ENCODE measurements around the gene ENPP3.

The ENPP3 gene

DNA sequence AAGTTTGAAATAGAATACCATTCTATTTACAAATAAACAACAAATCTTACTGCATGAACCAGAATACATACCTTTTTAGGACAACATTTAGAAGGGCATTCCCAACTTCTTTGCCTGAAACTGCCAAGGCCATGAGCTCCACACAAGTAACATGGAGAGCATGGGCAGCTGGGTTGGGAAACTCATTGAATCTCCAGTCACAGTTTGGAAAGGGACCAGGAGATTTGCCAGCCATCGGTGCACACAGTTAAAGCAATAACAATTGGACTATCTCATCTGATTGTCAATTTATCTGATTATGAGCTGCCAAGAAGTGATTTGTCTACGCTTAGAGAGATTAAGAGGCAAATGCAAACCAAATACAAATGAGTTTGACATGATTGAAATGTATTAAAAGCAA, 44.2 kb upstream of the ENPP3 start (continued):
- TF ChIP-seq PRDM2 (tag by site-specific recombination; IDR thresholded peaks at IDR 0.05; ENCODE audit: borderline replicate concordance), result no peak

- peaks cover 73 to 90% of the 10 kb centered on the region in 2 experiments for H3K36me3 ChIP-seq (ENCODE audit: control insufficient read depth in 2 of 2, insufficient read depth in 1 of 2, low read length in 2 of 2)
- no peak overlapping the region for H3K4me3 ChIP-seq (ENCODE audit: low read depth, low read length)
- CTCF ChIA-PET, result interaction anchor here (0.6 to 0.8 kb wide), 2 partner anchors 558 to 691 kb away, joined by 3 read pairs; no protein-coding TSS in a partner anchor
- no peaks in the 10 kb centered on the region for H3K9me3 ChIP-seq (ENCODE audit: control insufficient read depth, insufficient read depth, low read depth, low read length)
- H3K4me1 ChIP-seq (ENCODE audit: control insufficient read depth, insufficient read depth, low read length), result no peaks in the 10 kb centered on the region
- POLR2A ChIA-PET, result no interaction called here
- no peak overlapping the region for H3K27ac ChIP-seq (ENCODE audit: extremely low read depth, low read depth, low read length)
- no peak for TF ChIP-seq GLIS1 (tag by site-specific recombination; IDR thresholded peaks at IDR 0.05)
- TF ChIP-seq FEZF1 (tag by site-specific recombination; IDR thresholded peaks at IDR 0.05), result no peak
- no peak for TF ChIP-seq ZFP69B (tag by site-specific recombination; IDR thresholded peaks at IDR 0.05)
- TF ChIP-seq ZNF514 (tag by site-specific recombination; IDR thresholded peaks at IDR 0.05), result no peak
- no peak for TF ChIP-seq ZNF280D (tag by site-specific recombination; IDR thresholded peaks at IDR 0.05)
- no peak for TF ChIP-seq ZBTB1 (tag by site-specific recombination; IDR thresholded peaks at IDR 0.05)
- TF ChIP-seq ZNF354C (tag by site-specific recombination; IDR thresholded peaks at IDR 0.05; ENCODE audit: borderline replicate concordance, low read depth), result no peak
- TF ChIP-seq ZNF654 (tag by site-specific recombination; IDR thresholded peaks at IDR 0.05; ENCODE audit: low read depth), result no peak
- no peak for TF ChIP-seq ZNF221 (tag by site-specific recombination; IDR thresholded peaks at IDR 0.05; ENCODE audit: borderline replicate concordance)
- TF ChIP-seq ZSCAN16 (tag by site-specific recombination; IDR thresholded peaks at IDR 0.05), result no peak
- TF ChIP-seq MEIS1 (CRISPR knock-in tag; IDR thresholded peaks at IDR 0.05; ENCODE audit: borderline replicate concordance), result no peak
- TF ChIP-seq, protein P1, sequence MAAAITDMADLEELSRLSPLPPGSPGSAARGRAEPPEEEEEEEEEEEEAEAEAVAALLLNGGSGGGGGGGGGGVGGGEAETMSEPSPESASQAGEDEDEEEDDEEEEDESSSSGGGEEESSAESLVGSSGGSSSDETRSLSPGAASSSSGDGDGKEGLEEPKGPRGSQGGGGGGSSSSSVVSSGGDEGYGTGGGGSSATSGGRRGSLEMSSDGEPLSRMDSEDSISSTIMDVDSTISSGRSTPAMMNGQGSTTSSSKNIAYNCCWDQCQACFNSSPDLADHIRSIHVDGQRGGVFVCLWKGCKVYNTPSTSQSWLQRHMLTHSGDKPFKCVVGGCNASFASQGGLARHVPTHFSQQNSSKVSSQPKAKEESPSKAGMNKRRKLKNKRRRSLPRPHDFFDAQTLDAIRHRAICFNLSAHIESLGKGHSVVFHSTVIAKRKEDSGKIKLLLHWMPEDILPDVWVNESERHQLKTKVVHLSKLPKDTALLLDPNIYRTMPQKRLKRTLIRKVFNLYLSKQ (tag by site-specific recombination; IDR thresholded peaks at IDR 0.05; ENCODE audit: borderline replicate concordance), result no peak
- TF ChIP-seq ZNF16 (tag by site-specific recombination; IDR thresholded peaks at IDR 0.05; ENCODE audit: low read depth), result no peak
- no peak for TF ChIP-seq PRDM1 (tag by site-specific recombination; IDR thresholded peaks at IDR 0.05)
- TF ChIP-seq PRDM2 (tag by site-specific recombination; IDR thresholded peaks at IDR 0.05; ENCODE audit: borderline replicate concordance), result no peak
- TF ChIP-seq, protein P2, sequence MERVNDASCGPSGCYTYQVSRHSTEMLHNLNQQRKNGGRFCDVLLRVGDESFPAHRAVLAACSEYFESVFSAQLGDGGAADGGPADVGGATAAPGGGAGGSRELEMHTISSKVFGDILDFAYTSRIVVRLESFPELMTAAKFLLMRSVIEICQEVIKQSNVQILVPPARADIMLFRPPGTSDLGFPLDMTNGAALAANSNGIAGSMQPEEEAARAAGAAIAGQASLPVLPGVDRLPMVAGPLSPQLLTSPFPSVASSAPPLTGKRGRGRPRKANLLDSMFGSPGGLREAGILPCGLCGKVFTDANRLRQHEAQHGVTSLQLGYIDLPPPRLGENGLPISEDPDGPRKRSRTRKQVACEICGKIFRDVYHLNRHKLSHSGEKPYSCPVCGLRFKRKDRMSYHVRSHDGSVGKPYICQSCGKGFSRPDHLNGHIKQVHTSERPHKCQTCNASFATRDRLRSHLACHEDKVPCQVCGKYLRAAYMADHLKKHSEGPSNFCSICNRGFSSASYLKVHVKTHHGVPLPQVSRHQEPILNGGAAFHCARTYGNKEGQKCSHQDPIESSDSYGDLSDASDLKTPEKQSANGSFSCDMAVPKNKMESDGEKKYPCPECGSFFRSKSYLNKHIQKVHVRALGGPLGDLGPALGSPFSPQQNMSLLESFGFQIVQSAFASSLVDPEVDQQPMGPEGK (tag by site-specific recombination; IDR thresholded peaks at IDR 0.05), result no peak
- TF ChIP-seq ZNF626 (tag by site-specific recombination; IDR thresholded peaks at IDR 0.05), result no peak
These were observed 43.0 kb upstream of the ENPP3 start for GRCh38 chr6:131594074-131594473.
